A549 treated with GW870086 at 1 μM for 4 hours (cell line): ENCODE measurements around the gene TSPAN3. TPM values are rescaled to one million over a fixed set of nuclear protein-coding genes. Genes with fewer than 3 reads are reported as not detected.

Experiments used
- total RNA-seq: library from RNA; stranded (reverse); fragments of 200-300 nt; extraction: Qiagen RNA extraction; gene quantifications from 5 replicates; pipeline ENCODE4 v1.2.3, GENCODE V29; 2022; ENCODE audit warnings: low read depth

The TSPAN3 gene
- total RNA-seq, result 351 to 471 TPM (median 441 TPM) in 5 replicates

DNA sequence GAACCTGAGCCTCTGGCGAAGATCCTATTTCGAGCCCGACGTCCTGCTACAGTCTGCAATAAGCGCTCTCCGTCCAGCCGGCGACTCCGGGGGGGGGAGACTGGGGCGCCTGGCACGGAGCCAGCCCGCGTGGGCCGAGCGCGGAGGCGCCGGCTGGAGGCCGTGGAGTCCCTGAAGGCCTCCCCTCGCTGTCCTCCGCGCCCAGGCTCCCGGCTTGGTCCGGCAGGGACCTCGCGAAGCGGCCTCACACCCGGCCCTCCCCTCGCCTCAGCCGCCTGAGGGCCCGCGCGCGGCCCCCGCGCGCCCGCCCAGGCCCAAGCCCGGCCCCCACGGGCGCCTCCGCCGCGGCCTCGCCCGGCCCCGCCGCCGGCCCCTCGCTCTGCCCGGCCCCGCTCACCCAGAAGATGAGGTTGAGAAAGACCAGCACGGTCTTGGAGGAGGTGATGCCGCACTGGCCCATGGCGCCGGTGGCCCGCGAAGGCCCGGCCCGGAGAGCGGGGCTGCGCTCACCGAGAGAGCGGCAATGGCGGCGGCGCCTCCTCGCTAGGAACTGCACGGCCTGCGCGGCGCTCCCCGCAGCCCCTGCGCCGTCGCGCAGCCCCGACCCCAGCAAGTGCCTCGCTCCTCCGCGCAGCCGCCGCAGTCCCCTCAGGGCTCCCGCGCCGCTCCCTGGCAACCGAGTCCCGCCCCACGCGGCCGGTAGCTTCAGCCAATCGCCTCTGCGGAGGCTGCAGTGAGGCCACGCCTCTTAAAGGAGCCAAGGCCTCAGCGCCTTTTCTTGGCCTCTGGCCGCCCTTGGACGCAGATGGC, at the start of gene TSPAN3:
TSS of gene TSPAN3 (minus strand) at position 615 of the 810 bp plus-strand sequence. CDS start at position 460, 155 bp downstream.

DNA sequence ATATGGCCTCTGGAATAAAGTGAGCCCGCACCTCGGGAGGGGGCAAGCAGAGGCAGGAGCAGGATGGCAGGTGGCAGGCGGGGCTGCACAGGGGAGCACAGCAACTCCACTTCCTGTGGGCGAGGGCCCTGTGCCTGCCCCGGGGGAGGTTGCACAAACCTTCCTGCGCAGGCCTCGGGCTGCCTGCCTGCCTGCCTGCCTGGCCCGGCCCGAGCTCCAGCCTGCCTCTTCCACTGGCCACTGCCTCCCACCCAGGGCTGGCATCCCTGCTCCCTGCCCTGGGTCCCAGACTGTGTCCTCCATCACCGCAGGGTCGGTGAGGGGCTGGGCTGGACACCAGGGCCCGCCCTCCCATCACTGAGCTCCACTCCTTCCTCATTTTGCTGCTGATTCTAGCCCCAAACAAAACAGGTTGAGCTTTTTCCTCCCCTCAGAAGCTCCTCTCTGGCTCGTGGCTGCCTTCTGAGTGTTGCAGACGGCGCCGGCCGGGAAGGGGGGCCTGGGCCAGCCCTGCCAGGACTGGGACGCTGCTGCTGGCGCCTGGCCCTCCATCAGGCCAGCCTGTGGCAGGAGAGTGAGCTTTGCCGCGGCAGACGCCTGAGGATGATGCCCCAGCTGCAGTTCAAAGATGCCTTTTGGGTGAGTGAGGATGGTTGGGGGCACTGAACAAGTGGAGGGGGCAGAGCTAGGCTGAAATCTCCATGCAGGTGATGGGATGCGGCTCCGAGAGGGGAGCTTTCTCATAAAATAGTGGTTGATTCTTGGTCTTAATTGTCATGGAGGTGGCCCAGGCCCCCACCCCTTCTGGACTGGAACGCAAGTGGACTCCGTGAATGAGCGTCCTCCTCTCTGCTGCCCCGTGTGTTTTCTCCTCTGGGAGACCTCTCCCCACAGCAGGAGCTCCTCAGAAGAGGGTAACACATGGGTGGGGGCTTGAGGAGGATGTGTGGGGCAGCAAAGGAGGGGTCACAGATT, 75.7 kb downstream of the TSPAN3 start, which contains the start of gene PSTPIP1:
TSS of gene PSTPIP1 (plus strand) at position 156 of the 975 bp plus-strand sequence. CDS start at position 604, 448 bp downstream.

Other genes with a start within 250 kb of the TSPAN3 start
- gene SCAPER, start 165.8 kb downstream of the TSPAN3 start, total RNA-seq, result 3.4 to 5.6 TPM (median 4.6 TPM) in 5 replicates
- 52.0 to 71.6 TPM (median 60.0 TPM) in 5 replicates for gene RCN2, start 139.4 kb downstream of the TSPAN3 start, total RNA-seq
- gene PSTPIP1, start 76.0 kb downstream of the TSPAN3 start, total RNA-seq, result not detected in 5 replicates